PC-9 (cell line): ENCODE results near the gene GALR2. TPM values are rescaled to one million over a fixed set of nuclear protein-coding genes. Genes with fewer than 3 reads are reported as not detected.

Experiments
- BruUV-seq: library from RNA; stranded (reverse); fragments of 400-500 nt; replicated peaks from 2 replicates; lab custom pipeline; 2021; lab: Mats Ljungman, UMichigan
- CTCF ChIA-PET: fragments of 300-600 bp; sonication (Branson Sonifier 250); formaldehyde crosslinking; loops from one replicate; lab custom pipeline; 2022; ENCODE audit warnings: antibody characterized with exemption; lab: Charles Lee
- POLR2A ChIA-PET: fragments of 300-600 bp; sonication (Branson Sonifier 250); formaldehyde crosslinking; loops from one replicate; lab custom pipeline; 2022; ENCODE audit warnings: antibody characterized with exemption; ENCODE audit not compliant: unreplicated experiment; lab: Charles Lee
- DNase-seq, 2 experiments: peaks; one replicate each; pipeline versions ENCODE4 v3.0.0 to v3.0.0-alpha.2; 2015 to 2022; ENCODE audit warnings: mixed read lengths in 1 of 2
- H2AFZ ChIP-seq: fragments of 200-600 bp; sonication (generic); 2 replicates; pipeline ENCODE4 v1.8.1; 2017; ENCODE audit warnings: antibody characterized with exemption
- H3F3A ChIP-seq: fragments of 200-600 bp; sonication (generic); 2 replicates; pipeline ENCODE4 v1.8.1; 2017; ENCODE audit warnings: antibody characterized with exemption, mild to moderate bottlenecking, low read depth; ENCODE audit not compliant: insufficient read depth
- H3K27ac ChIP-seq: fragments of 200-600 bp; sonication (generic); 2 replicates; pipeline ENCODE4 v1.6.1; 2016; ENCODE audit warnings: mixed run types
- H3K27me3 ChIP-seq: fragments of 200-600 bp; sonication (generic); 2 replicates; pipeline ENCODE4 v1.6.1; 2016; ENCODE audit warnings: low read depth, mixed run types; ENCODE audit not compliant: insufficient read depth
- H3K36me3 ChIP-seq: fragments of 200-600 bp; sonication (generic); 2 replicates; pipeline ENCODE4 v1.6.1; 2016; ENCODE audit warnings: low read depth, mixed run types
- H3K4me1 ChIP-seq: fragments of 200-600 bp; sonication (generic); replicated peaks from 2 replicates; pipeline ENCODE4 v1.6.1; 2016; ENCODE audit warnings: mixed run types; ENCODE audit not compliant: insufficient read depth
- H3K4me2 ChIP-seq: fragments of 200-600 bp; sonication (generic); 2 replicates; pipeline ENCODE4 v1.6.1; 2017; ENCODE audit warnings: mixed run types
- H3K4me3 ChIP-seq: fragments of 200-600 bp; sonication (generic); 2 replicates; pipeline ENCODE4 v1.6.1; 2016; ENCODE audit warnings: mixed run types
- H3K79me2 ChIP-seq: fragments of 200-600 bp; sonication (generic); 2 replicates; pipeline ENCODE4 v1.6.1; 2017; ENCODE audit warnings: low read depth, mixed run types
- H3K9me2 ChIP-seq: fragments of 200-600 bp; sonication (generic); 2 replicates; pipeline ENCODE4 v1.8.1; 2017; ENCODE audit warnings: mild to moderate bottlenecking; ENCODE audit not compliant: insufficient read depth
- H3K9me3 ChIP-seq: fragments of 200-600 bp; sonication (generic); 2 replicates; pipeline ENCODE4 v1.8.1; 2016; ENCODE audit warnings: low read depth; ENCODE audit not compliant: insufficient read depth
- H4K20me1 ChIP-seq: fragments of 200-600 bp; sonication (generic); 2 replicates; pipeline ENCODE4 v1.8.1; 2017; ENCODE audit not compliant: insufficient read depth
- EZH2 ChIP-seq: fragments of 200-600 bp; sonication (generic); IDR thresholded peaks from 2 replicates; pipeline ENCODE4 v1.8.0; 2017; ENCODE audit warnings: antibody characterized with exemption, low read depth
- intact Hi-C: fragments of 100-400 bp; cut with micrococcal nuclease; formaldehyde crosslinking; loops from one replicate; pipeline ENCODE4 v1.10.0; 2022; ENCODE audit not compliant: unreplicated experiment
- total RNA-seq: library from RNA; stranded (reverse); gene quantifications from 2 replicates; pipeline ENCODE4 v1.2.3, GENCODE V29; 2021
- TF ChIP-seq, protein P1 (sequence below): fragments of 200-600 bp; sonication (generic); conservative IDR thresholded peaks from 2 replicates; pipeline ENCODE4 v1.6.1; 2017; ENCODE audit warnings: mixed run types, antibody characterized with exemption, mild to moderate bottlenecking, moderate library complexity

Gene GALR2
- total RNA-seq, 1 experiment from 2014 or later: 3.0 TPM

DNA sequence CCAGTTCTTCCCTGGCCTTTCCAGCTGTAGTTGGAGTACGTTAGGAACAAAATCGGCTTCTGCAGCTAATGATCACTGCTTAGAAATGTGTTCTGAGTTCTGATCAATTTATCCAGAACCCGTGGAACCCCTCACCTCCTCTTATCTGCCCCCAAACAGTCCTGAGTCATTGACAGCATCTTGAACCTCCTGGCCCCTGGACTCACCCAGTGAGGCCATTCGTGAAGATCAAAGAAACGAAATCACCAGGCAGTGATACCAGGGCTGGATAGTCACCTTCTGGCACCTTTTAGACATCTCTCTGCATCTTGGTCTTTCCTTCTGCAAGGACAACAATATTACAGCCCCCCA lies 46.1 kb downstream of the GALR2 start:
- no peaks in the 10 kb centered on the region for H3K9me2 ChIP-seq
- POLR2A ChIA-PET: no interaction called here
- CTCF ChIA-PET: interaction anchor here (1.1 kb wide), 1 partner anchor 159 kb away, joined by 3 read pairs; no protein-coding TSS in a partner anchor
- no peak overlapping the region for H2AFZ ChIP-seq
- BruUV-seq: no TSS peak
- no peaks in the 10 kb centered on the region for H3K4me1 ChIP-seq
- H3F3A ChIP-seq: no peaks in the 10 kb centered on the region; the same call in 1 of the 2 replicates
- intact Hi-C loops: loop anchor here (1.0 to 5.0 kb wide), 2 partner anchors 159 to 213 kb away; no protein-coding TSS in a partner anchor
- H3K27ac ChIP-seq: no peak overlapping the region
- H4K20me1 ChIP-seq: no peaks in the 10 kb centered on the region
- no peaks in the 10 kb centered on the region for H3K36me3 ChIP-seq
- H3K4me3 ChIP-seq: no peak overlapping the region
- H3K79me2 ChIP-seq: no peaks in the 10 kb centered on the region
- DNase-seq: no peak
- no peaks in the 10 kb centered on the region for H3K9me3 ChIP-seq
- H3K4me2 ChIP-seq: no peak overlapping the region
- no peaks in the 10 kb centered on the region for H3K27me3 ChIP-seq
- TF ChIP-seq, protein P1, sequence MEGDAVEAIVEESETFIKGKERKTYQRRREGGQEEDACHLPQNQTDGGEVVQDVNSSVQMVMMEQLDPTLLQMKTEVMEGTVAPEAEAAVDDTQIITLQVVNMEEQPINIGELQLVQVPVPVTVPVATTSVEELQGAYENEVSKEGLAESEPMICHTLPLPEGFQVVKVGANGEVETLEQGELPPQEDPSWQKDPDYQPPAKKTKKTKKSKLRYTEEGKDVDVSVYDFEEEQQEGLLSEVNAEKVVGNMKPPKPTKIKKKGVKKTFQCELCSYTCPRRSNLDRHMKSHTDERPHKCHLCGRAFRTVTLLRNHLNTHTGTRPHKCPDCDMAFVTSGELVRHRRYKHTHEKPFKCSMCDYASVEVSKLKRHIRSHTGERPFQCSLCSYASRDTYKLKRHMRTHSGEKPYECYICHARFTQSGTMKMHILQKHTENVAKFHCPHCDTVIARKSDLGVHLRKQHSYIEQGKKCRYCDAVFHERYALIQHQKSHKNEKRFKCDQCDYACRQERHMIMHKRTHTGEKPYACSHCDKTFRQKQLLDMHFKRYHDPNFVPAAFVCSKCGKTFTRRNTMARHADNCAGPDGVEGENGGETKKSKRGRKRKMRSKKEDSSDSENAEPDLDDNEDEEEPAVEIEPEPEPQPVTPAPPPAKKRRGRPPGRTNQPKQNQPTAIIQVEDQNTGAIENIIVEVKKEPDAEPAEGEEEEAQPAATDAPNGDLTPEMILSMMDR: no peak
- no peak for TF ChIP-seq EZH2

DNA sequence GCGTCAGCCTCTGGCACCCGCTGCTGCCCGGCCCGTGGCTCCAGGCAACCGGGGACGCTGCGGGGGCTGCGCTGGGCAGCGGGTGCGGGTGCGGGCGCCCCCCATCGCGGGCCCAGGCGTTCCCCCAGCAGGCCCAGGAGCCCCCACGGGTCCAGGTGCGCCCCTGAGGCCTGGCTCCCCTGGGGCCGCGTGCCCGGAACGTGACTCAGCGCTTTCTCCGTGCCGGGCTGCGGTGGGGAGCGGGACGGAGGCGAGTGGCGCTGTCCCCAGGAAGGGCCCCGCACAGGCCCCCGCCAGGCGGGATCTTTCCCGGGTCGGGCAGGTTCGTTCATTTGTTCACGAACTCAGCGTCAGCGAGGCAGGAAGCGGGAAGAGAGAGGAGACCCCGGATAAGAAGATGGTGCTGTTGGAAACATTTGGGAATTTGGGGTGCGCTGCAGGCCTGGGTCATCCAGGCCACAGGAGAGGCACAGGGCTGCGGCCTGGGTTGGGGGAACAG lies 47.4 kb downstream of the GALR2 start:
- Histone ChIP-seq H3K9me3 (no peaks in the 10 kb centered on the region), H3F3A (no peaks in the 10 kb centered on the region; the same call in 1 of the 2 replicates), H2AFZ (no peak overlapping the region), H3K79me2 (no peaks in the 10 kb centered on the region), H3K27ac (no peak overlapping the region), H4K20me1 (no peaks in the 10 kb centered on the region), H3K4me3 (no peak overlapping the region), H3K9me2 (no peaks in the 10 kb centered on the region), H3K4me2 (0 out of 2 replicates have a peak overlapping the region, but pooled peaks have one; percentile 47), H3K27me3 (no peaks in the 10 kb centered on the region), H3K4me1 (no peaks in the 10 kb centered on the region), H3K36me3 (no peaks in the 10 kb centered on the region)
- POLR2A ChIA-PET: interaction anchor here (0.5 to 0.7 kb wide), 2 partner anchors 58 to 335 kb away, joined by 3 to 13 read pairs; no protein-coding TSS in a partner anchor
- CTCF ChIA-PET: interaction anchor here (0.6 to 1.5 kb wide), 4 partner anchors 11 to 158 kb away, joined by 4 to 9 read pairs (median 4); no protein-coding TSS in a partner anchor
- no TSS peak for BruUV-seq
- intact Hi-C loops: loop anchor here (1.0 to 5.0 kb wide), 2 partner anchors 157 to 215 kb away; no protein-coding TSS in a partner anchor
- no peak for TF ChIP-seq EZH2
- TF ChIP-seq, protein P1: no peak
- no peak for DNase-seq

DNA sequence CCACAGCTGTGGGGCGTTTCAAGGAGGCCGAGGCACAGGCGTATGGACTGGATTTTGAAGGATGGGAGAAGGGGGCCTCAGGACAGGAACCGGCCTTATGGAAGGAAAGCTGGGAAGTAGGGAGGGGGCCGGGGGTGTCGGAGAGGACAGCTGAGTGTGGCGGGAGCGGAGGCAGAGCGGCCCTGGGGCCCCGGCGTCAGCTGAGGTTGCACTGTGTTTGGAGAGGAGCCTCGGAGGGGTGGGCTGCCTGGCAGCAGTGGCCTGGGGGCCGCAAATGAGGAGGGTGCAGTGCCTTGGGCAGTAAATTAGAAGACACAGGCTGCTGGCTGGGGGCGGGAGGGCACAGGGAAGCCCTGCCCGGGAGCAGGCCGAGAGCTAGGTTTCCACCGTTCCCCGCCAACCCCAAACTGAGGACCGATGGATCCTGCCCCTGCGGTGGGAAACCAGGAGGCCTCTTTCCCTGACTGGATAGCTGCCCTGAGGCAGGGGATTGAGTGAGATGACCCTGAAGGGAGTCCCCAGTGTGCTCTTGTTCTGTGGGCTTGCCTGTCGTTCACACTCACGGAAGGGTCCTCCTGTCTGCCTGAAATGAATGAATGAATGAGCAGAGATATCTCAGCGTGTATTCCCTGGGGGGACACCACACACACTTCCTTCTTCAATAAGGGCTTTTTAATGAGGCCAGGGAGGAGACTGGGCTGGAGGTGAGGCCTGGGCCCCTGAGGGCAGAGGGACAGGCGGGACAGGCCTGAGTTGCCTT lies 48.0 kb downstream of the GALR2 start:
- TF ChIP-seq EZH2: no peak
- TF ChIP-seq, protein P1: no peak
- H3K4me2 ChIP-seq: no peak overlapping the region
- ChIA-PET CTCF (interaction anchor here (0.6 to 1.5 kb wide), 4 partner anchors 10 to 56 kb away, joined by 4 to 16 read pairs (median 7); no protein-coding TSS in a partner anchor), POLR2A (no interaction called here)
- no peak overlapping the region for H2AFZ ChIP-seq
- no peaks in the 10 kb centered on the region for H3K9me2 ChIP-seq
- H3K4me1 ChIP-seq: no peaks in the 10 kb centered on the region
- H4K20me1 ChIP-seq: no peaks in the 10 kb centered on the region
- no TSS peak for BruUV-seq
- no peaks in the 10 kb centered on the region; the same call in 1 of the 2 replicates for H3F3A ChIP-seq
- H3K36me3 ChIP-seq: no peaks in the 10 kb centered on the region
- intact Hi-C loops: loop anchor here (1.0 to 5.0 kb wide), 2 partner anchors 60 to 215 kb away; no protein-coding TSS in a partner anchor
- DNase-seq: no peak
- no peak overlapping the region for H3K27ac ChIP-seq
- H3K4me3 ChIP-seq: no peak overlapping the region
- H3K79me2 ChIP-seq: no peaks in the 10 kb centered on the region
- no peaks in the 10 kb centered on the region for H3K9me3 ChIP-seq
- no peaks in the 10 kb centered on the region for H3K27me3 ChIP-seq
